GM18861 (cell line): Measurements from ENCODE around the gene BDP1.
"Not testable (repeated sequence)": the region's sequence is repeated elsewhere in the genome, so short reads cannot be mapped to it uniquely, and the experiment has no call there.

Source experiments
- ATAC-seq: cut with Tn5 transposase; IDR thresholded peaks from one replicate; pipeline ENCODE4 v1.9.1; 2021; ENCODE audit not compliant: unreplicated experiment

Gene BDP1

DNA sequence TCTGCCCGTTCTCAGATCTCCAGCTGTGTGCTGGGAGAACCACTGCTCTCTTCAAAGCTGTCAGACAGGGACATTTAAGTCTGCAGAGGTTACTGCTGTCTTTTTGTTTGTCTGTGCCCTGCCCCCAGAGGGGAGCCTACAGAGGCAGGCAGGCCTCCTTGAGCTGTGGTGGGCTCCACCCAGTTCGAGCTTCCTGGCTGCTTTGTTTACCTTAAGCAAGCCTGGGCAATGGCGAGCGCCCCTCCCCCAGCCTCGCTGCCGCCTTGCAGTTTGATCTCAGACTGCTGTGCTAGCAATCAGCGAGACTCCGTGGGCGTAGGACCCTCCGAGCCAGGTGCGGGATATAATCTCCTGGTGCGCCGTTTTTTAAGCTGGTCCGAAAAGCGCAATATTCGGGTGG lies 154.5 kb downstream of the BDP1 start:
- not testable (repeated sequence) for ATAC-seq

DNA sequence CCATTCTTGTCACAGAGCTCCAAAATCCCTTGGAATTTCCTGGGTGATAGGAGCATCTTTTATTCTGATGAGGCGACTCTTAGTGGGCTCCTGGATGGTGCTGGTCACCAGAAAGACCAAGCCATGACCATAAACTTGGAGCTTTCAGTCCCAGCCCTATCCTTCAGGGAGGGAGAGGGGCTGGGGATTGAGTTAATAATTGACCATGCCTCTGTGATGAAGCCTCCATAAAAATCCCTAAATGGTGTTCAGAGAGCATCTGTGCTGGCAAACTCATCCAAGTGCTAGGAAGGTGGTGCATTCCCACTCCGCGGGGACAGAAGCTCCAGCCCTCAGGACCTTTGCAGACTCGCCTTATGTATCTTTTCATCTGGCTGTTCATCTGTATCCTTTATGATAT lies 160.4 kb downstream of the BDP1 start:
- ATAC-seq = no peak
